Epithelial cell of umbilical artery (primary cell): ENCODE measurements around the gene CTAGE8. TPM values are rescaled to one million over a fixed set of nuclear protein-coding genes. Genes with fewer than 3 reads are reported as not detected.

Experiments used
- total RNA-seq: library from RNA; depleted of rRNA; stranded (reverse); fragments of >200 nt; gene quantifications from 2 replicates; pipeline ENCODE4 v1.2.3, GENCODE V29; 2014

CTAGE8 gene, protein sequence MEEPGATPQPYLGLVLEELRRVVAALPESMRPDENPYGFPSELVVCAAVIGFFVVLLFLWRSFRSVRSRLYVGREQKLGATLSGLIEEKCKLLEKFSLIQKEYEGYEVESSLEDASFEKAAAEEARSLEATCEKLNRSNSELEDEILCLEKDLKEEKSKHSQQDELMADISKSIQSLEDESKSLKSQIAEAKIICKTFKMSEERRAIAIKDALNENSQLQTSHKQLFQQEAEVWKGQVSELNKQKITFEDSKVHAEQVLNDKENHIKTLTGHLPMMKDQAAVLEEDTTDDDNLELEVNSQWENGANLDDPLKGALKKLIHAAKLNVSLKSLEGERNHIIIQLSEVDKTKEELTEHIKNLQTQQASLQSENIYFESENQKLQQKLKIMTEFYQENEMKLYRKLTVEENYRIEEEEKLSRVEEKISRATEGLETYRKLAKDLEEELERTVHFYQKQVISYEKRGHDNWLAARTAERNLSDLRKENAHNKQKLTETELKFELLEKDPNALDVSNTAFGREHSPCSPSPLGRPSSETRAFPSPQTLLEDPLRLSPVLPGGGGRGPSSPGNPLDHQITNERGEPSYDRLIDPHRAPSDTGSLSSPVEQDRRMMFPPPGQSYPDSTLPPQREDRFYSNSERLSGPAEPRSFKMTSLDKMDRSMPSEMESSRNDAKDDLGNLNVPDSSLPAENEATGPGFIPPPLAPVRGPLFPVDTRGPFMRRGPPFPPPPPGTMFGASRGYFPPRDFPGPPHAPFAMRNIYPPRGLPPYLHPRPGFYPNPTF
- total RNA-seq = 0.15 and 0.65 TPM in 2 replicates

GRCh38 chr7:144269188-144269587 is at the start of gene CTAGE8:
CTAGE8 (minus strand) TSS chr7:144269288; CDS start chr7:144269250, 38 bp downstream.

DNA sequence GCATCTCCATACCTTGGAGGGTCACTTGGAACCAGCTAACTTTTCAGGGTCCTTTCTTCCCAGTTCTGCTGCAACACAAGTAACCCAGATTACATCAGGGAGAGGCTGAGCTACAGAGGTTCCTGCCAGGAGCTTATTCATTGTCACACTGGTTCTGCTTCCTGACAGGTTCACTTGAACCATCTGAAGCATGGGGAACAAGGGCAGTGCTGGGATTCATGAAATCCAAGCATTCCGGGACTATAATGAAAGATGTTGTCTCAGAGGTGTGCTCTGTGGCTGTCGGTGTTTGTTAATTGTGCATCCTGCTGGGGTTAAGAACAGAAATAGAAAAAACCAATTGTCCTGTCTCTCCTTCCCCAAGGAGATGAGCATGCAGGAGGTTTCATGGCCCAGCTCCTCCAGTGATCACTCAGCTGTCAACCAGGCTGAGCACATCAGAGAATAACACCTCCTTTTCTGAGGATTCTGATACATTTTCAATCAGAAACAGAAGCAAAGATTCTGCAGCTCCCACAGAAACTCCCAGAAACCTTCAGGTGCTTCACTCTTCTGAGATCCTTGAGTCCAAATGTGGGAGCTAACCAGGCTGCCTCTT is 42.9 kb upstream of the CTAGE8 start, which contains the start of gene OR2A1:
Gene OR2A1 (plus strand): TSS at position 548 of the 598 bp plus-strand sequence. CDS start 5,706 bp downstream, outside the sequence.

GRCh38 chr7:144264692-144265091 is 4.4 kb downstream of the CTAGE8 start, which contains the start of gene OR2A7:
OR2A7 (minus strand) TSS chr7:144264792; CDS start chr7:144259628, 5,164 bp downstream.

GRCh38 chr7:144239365-144239764 is 29.7 kb downstream of the CTAGE8 start, which contains the start of gene OR2A42:
OR2A42 (minus strand) TSS chr7:144239605; CDS start chr7:144232843, 6,762 bp downstream.

Other genes with a start within 250 kb of the CTAGE8 start
- gene OR2A5, start 220.3 kb downstream of the CTAGE8 start, total RNA-seq = not detected in 2 replicates
- not detected in 2 replicates for gene OR2A25, start 199.5 kb downstream of the CTAGE8 start, total RNA-seq
- not detected in 2 replicates for gene OR2A12, start 183.0 kb downstream of the CTAGE8 start, total RNA-seq
- not detected in 2 replicates for gene OR2A2, start 159.7 kb downstream of the CTAGE8 start, total RNA-seq
- not detected in 2 replicates for gene OR2A14, start 146.1 kb downstream of the CTAGE8 start, total RNA-seq
- 0.30 TPM in 1 of 2 replicates, not detected in the other for gene CTAGE4, start 85.8 kb downstream of the CTAGE8 start, total RNA-seq
- gene ARHGEF35, start 73.5 kb downstream of the CTAGE8 start, total RNA-seq = 0.32 and 0.91 TPM in 2 replicates
- gene OR2A42, start 29.7 kb downstream of the CTAGE8 start, total RNA-seq = not detected in 2 replicates
- 0.46 TPM in 1 of 2 replicates, not detected in the other for gene OR2A7, start 4.5 kb downstream of the CTAGE8 start, total RNA-seq
- under 0.01 TPM in 2 replicates for gene OR2A1, start 43.1 kb upstream of the CTAGE8 start, total RNA-seq
- 0.76 and 0.97 TPM in 2 replicates for gene ARHGEF5, start 86.1 kb upstream of the CTAGE8 start, total RNA-seq
- gene NOBOX, start 134.4 kb upstream of the CTAGE8 start, total RNA-seq = not detected in 2 replicates